A549 (cell line): Measurements from ENCODE around the gene TGFBR3L. TPM values are rescaled to one million over a fixed set of nuclear protein-coding genes. Genes with fewer than 3 reads are reported as not detected.
A peak's percentile ranks its signal among the peaks of the same experiment; 100 is the strongest.

Experiments used
- ATAC-seq, 2 experiments: fragments of 200-7000 bp in 1 of 2; fragments of >200 bp in 1 of 2; cut with Nextera tagmentation in 1 of 2; cut with Tn5 transposase in 1 of 2; 3 replicates each; pipeline versions ENCODE4 v1.8.0 to v1.9.1; 2018 to 2020; ENCODE audit warnings: mild to moderate bottlenecking in 1 of 2, moderate library complexity in 1 of 2
- CTCF ChIA-PET: fragments of 300-600 bp; sonication (Branson Sonifier 250); formaldehyde crosslinking; extraction: SDS; loops from one replicate; lab custom pipeline; 2021; ENCODE audit warnings: antibody characterized with exemption, inconsistent platforms; lab: Yijun Ruan, JAX
- POLR2A ChIA-PET: fragments of 350-600 bp; formaldehyde crosslinking; extraction: SDS; loops from one replicate; lab custom pipeline; 2021; ENCODE audit warnings: antibody characterized with exemption, inconsistent platforms; lab: Yijun Ruan, JAX
- DNase-seq, 2 experiments: peaks; one replicate each; pipeline versions ENCODE4 v3.0.0 to v3.0.0-alpha.2; 2011 to 2016; ENCODE audit warnings: low read depth in 1 of 2, low spot score in 1 of 2
- FAIRE-seq: peaks from 2 replicates; lab custom pipeline; 2011; peaks lifted over from hg19 to GRCh38; lab: Jason Lieb, UNC
- H3K27ac ChIP-seq, 2 experiments: fragments of >200 bp; sonication (Bioruptor Twin); formaldehyde crosslinking; 3 replicates each; pipeline ENCODE4 v1.5.1; 2016 to 2017
- H3K4me1 ChIP-seq: fragments of >200 bp; sonication (Bioruptor Twin); formaldehyde crosslinking; 3 replicates; pipeline ENCODE4 v1.6.1; 2016
- H3K4me2 ChIP-seq: fragments of >200 bp; sonication (Bioruptor Twin); formaldehyde crosslinking; 3 replicates; pipeline ENCODE4 v1.6.1; 2016
- H3K4me3 ChIP-seq: fragments of >200 bp; sonication (Bioruptor Twin); formaldehyde crosslinking; 3 replicates; pipeline ENCODE4 v1.5.1; 2016
- H3K9me3 ChIP-seq: fragments of >200 bp; sonication (Bioruptor Twin); formaldehyde crosslinking; 3 replicates; pipeline ENCODE4 v1.6.1; 2016
- ATOH8 ChIP-seq: fragments of 250-450 bp; sonication (Bioruptor Pico); IDR thresholded peaks from 2 replicates; pipeline ENCODE4 v1.5.0; 2020; ENCODE audit warnings: low read depth, mild to moderate bottlenecking, moderate library complexity
- BCL3 ChIP-seq: fragments of >200 bp; sonication (Bioruptor Twin); formaldehyde crosslinking; IDR thresholded peaks from 3 replicates; pipeline ENCODE4 v1.6.1; 2016
- CEBPB ChIP-seq, 2 experiments: fragments of >200 bp in 1 of 2; sonication (Bioruptor Twin) in 1 of 2; formaldehyde crosslinking in 1 of 2; IDR thresholded peaks; 2 replicates each; pipeline ENCODE4 v1.6.1; 2012 to 2016
- E2F6 ChIP-seq: IDR thresholded peaks from 2 replicates; pipeline ENCODE4 v1.6.1; 2012; ENCODE audit warnings: low read depth, borderline replicate concordance
- EP300 ChIP-seq, 2 experiments: fragments of >200 bp; sonication (Bioruptor Twin); formaldehyde crosslinking; IDR thresholded peaks; 2 replicates in 1 of 2; 3 replicates in 1 of 2; pipeline ENCODE4 v1.6.1; 2016 to 2017
- FOSB ChIP-seq: fragments of 250-450 bp; sonication (Bioruptor Pico); IDR thresholded peaks from 2 replicates; pipeline ENCODE4 v1.5.0; 2020; ENCODE audit warnings: mild to moderate bottlenecking, moderate library complexity
- FOSL2 ChIP-seq, 2 experiments: fragments of 450-650 bp in 1 of 2; fragments of >200 bp in 1 of 2; sonication (Bioruptor Twin) in 1 of 2; formaldehyde crosslinking; IDR thresholded peaks; 2 replicates each; pipeline versions ENCODE4 v1.5.0 to v1.6.1; 2016 to 2020; ENCODE audit warnings: mild to moderate bottlenecking in 1 of 2, moderate library complexity in 1 of 2
- FOXS1 ChIP-seq: fragments of 250-450 bp; sonication (Bioruptor Pico); IDR thresholded peaks from 2 replicates; pipeline ENCODE4 v1.5.0; 2020; ENCODE audit warnings: mild to moderate bottlenecking, moderate library complexity
- JUN ChIP-seq, 2 experiments: fragments of >200 bp; sonication (Bioruptor Twin); formaldehyde crosslinking; IDR thresholded peaks; 2 replicates in 1 of 2; 3 replicates in 1 of 2; pipeline ENCODE4 v1.6.1; 2016 to 2017
- KDM1A ChIP-seq: fragments of 200-600 bp; sonication (generic); IDR thresholded peaks from 2 replicates; pipeline ENCODE4 v1.6.1; 2016; ENCODE audit warnings: low read depth, mild to moderate bottlenecking
- KDM5A ChIP-seq: fragments of 200-600 bp; sonication (generic); IDR thresholded peaks from 2 replicates; pipeline ENCODE4 v1.6.1; 2016; ENCODE audit warnings: antibody characterized with exemption, mild to moderate bottlenecking
- MAFK ChIP-seq: fragments of 450-650 bp; IDR thresholded peaks from 2 replicates; pipeline ENCODE4 v1.6.1; 2014; ENCODE audit not compliant: partially characterized antibody
- MAX ChIP-seq: IDR thresholded peaks from 2 replicates; pipeline ENCODE4 v1.6.1; 2012
- NFE2L2 ChIP-seq: fragments of 150-350 bp; conservative IDR thresholded peaks from 2 replicates; pipeline ENCODE4 v1.6.1; 2014; ENCODE audit warnings: low read length
- NPAS2 ChIP-seq: fragments of 250-450 bp; sonication (Bioruptor Pico); IDR thresholded peaks from 2 replicates; pipeline ENCODE4 v1.8.0; 2022; ENCODE audit warnings: mild to moderate bottlenecking, moderate library complexity, borderline replicate concordance
- PHF8 ChIP-seq: fragments of 200-600 bp; sonication (generic); IDR thresholded peaks from 2 replicates; pipeline ENCODE4 v1.6.1; 2016; ENCODE audit warnings: low read depth, mild to moderate bottlenecking, antibody characterized with exemption, moderate library complexity, borderline replicate concordance
- POLR2A ChIP-seq: IDR thresholded peaks from 2 replicates; pipeline ENCODE4 v1.6.1; 2012; ENCODE audit warnings: mild to moderate bottlenecking, low read length
- POLR2AphosphoS2 ChIP-seq: conservative IDR thresholded peaks from 2 replicates; pipeline ENCODE4 v1.6.1; 2012; ENCODE audit warnings: low read length, improper control_type of control experiment, inconsistent platforms
- RAD21 ChIP-seq, 2 experiments: fragments of >200 bp in 1 of 2; sonication (Bioruptor Twin) in 1 of 2; formaldehyde crosslinking in 1 of 2; IDR thresholded peaks in 1 of 2; conservative IDR thresholded peaks in 1 of 2; 2 replicates in 1 of 2; 3 replicates in 1 of 2; pipeline ENCODE4 v1.6.1; 2012 to 2018; ENCODE audit warnings: inconsistent platforms in 1 of 2
- REST ChIP-seq: fragments of 200-600 bp; sonication (generic); IDR thresholded peaks from 2 replicates; pipeline ENCODE4 v1.6.1; 2016; ENCODE audit warnings: antibody characterized with exemption, mild to moderate bottlenecking, moderate library complexity
- SMC3 ChIP-seq: fragments of >200 bp; sonication (Bioruptor Twin); formaldehyde crosslinking; IDR thresholded peaks from 3 replicates; pipeline ENCODE4 v1.6.1; 2018; ENCODE audit warnings: inconsistent platforms
- TP53 ChIP-seq: fragments of 250-450 bp; sonication (Bioruptor Pico); IDR thresholded peaks from 2 replicates; pipeline ENCODE4 v1.5.0; 2021; ENCODE audit warnings: mild to moderate bottlenecking, moderate library complexity
- USF2 ChIP-seq: fragments of 450-650 bp; IDR thresholded peaks from 2 replicates; pipeline ENCODE4 v1.6.1; 2014; ENCODE audit warnings: antibody characterized with exemption
- ZC3H11A ChIP-seq: fragments of 450-650 bp; IDR thresholded peaks from 2 replicates; pipeline ENCODE4 v1.6.1; 2014; ENCODE audit warnings: antibody characterized with exemption, mild to moderate bottlenecking
- ZNF302 ChIP-seq: fragments of 250-450 bp; sonication (Bioruptor Pico); IDR thresholded peaks from 2 replicates; pipeline ENCODE4 v1.9.0; 2021; ENCODE audit warnings: inconsistent platforms, mild to moderate bottlenecking, moderate library complexity
- whole genome bisulfite sequencing: methylation state at CpG from one replicate; pipeline ENCODE4 v1.1.6; 2017; ENCODE audit errors: missing lambda C conversion rate; 5-methylcytosine and 5-hydroxymethylcytosine counted together
- polyA plus RNA-seq, 4 experiments: library from polyadenylated mRNA; depleted of rRNA in 3 of 4; stranded (reverse); fragments of >200 nt; fragmentation: RNase III in 1 of 4; extraction: RNeasy Plus Mini Kit Qiagen cat#74134 plus additional on column Dnase treatment in 1 of 4; gene quantifications; 2 replicates in 3 of 4; 3 replicates in 1 of 4; pipeline ENCODE4 v1.2.3, GENCODE V29; 2011 to 2017

The TGFBR3L gene
- polyA plus RNA-seq, 2 of the 4 experiments (the other 2 are of a cell fraction), result 0.21 to 1.2 TPM

- Histone ChIP-seq H3K4me3 (peak within 1 kb of the TSS; percentile 92), H3K4me2 (peak within 1 kb of the TSS; percentile 98), H3K27ac (peak within 1 kb of the TSS; percentile 99 to 100), H3K9me3 (no peaks in the 10 kb centered on the region; the same call in 2 of the 3 replicates), H3K4me1 (peaks cover 8% of the 10 kb centered on the region; the same call in 1 of the 3 replicates)
- ChIA-PET POLR2A (interaction anchor here (0.5 to 2.7 kb wide), 13 partner anchors 8 to 318 kb away, joined by 3 to 20 read pairs (median 4); partner anchors contain the start of genes ELAVL1 and SNAPC2), CTCF (interaction anchor here (0.5 to 7.3 kb wide), 37 partner anchors 8 to 1578 kb away, joined by 3 to 64 read pairs (median 5); partner anchors contain the start of genes ELAVL1, MAP2K7, PET100 and SNAPC2)
- TF ChIP-seq JUN (IDR thresholded peaks at IDR 0.05), result peak; percentile 59 to 85; a peak in 4 of 5 replicates
- no peak for TF ChIP-seq FOXS1 (CRISPR knock-in tag)
- no peak for TF ChIP-seq POLR2AphosphoS2
- TF ChIP-seq POLR2A, result peak; percentile 88
- TF ChIP-seq CEBPB (IDR thresholded peaks at IDR 0.05), result peak; percentile 76 to 92; a peak in 3 of 4 replicates
- no peak for TF ChIP-seq TP53 (CRISPR knock-in tag)
- TF ChIP-seq PHF8, result peak; percentile 89; the same call in 1 of the 2 replicates
- TF ChIP-seq BCL3, result 0 out of 3 replicates have a peak, but pooled peaks have one; percentile 33
- peak; percentile 75 for TF ChIP-seq E2F6
- TF ChIP-seq FOSL2 (IDR thresholded peaks at IDR 0.05), result no peak
- peak; percentile 63 for TF ChIP-seq FOSL2 (CRISPR knock-in tag; IDR thresholded peaks at IDR 0.05)
- peak; percentile 73 for TF ChIP-seq USF2
- TF ChIP-seq NPAS2, result peak; percentile 39; the same call in 1 of the 2 replicates
- peak; percentile 84 for TF ChIP-seq MAX
- peak; percentile 86 for TF ChIP-seq KDM5A
- 5% methylated on average over 16 of the region's 56 CpGs for WGBS
- peak; percentile 86 to 98 for DNase-seq
- ATAC-seq, result peak; percentile 98 to 99
- no peak for FAIRE-seq
These were observed 29.0 kb downstream of the TGFBR3L start, which contains the start of gene TIMM44 for GRCh38 chr19:7943444-7944176. TIMM44 (minus strand) TSS chr19:7943666; CDS start chr19:7943651, 15 bp downstream.

GRCh38 chr19:7944177-7944761, 29.6 kb downstream of the TGFBR3L start:
- peak overlapping the region; percentile 98 for H3K4me2 ChIP-seq
- ChIA-PET CTCF (interaction anchor here (0.6 to 7.3 kb wide), 40 partner anchors 9 to 1578 kb away, joined by 3 to 64 read pairs (median 4); partner anchors contain the start of genes ELAVL1, MAP2K7 and SNAPC2), POLR2A (interaction anchor here (0.6 to 2.7 kb wide), 11 partner anchors 9 to 309 kb away, joined by 3 to 20 read pairs (median 5); partner anchors contain the start of genes ELAVL1 and SNAPC2)
- WGBS, result 15% methylated on average over 15 of the region's 18 CpGs
- H3K27ac ChIP-seq, result peak overlapping the region; percentile 82 to 89
- H3K4me1 ChIP-seq, result peaks cover 8% of the 10 kb centered on the region; the same call in 1 of the 3 replicates
- no peaks in the 10 kb centered on the region; the same call in 2 of the 3 replicates for H3K9me3 ChIP-seq
- ATAC-seq (peak; percentile 79 to 84), FAIRE-seq (no peak), DNase-seq (peak; percentile 76 to 86)
- H3K4me3 ChIP-seq, result peak overlapping the region; percentile 72
- TF ChIP-seq ATOH8 (CRISPR knock-in tag) (no peak), MAFK (no peak), BCL3 (no peak), FOSB (no peak), SMC3 (peak; percentile 76), NFE2L2 (no peak), ZNF302 (CRISPR knock-in tag) (no peak), ZC3H11A (no peak), RAD21 (conservative IDR thresholded peaks at IDR 0.05 in 1 of 2, IDR thresholded peaks at IDR 0.05 in 1 of 2) (peak; percentile 69), KDM1A (no peak), NPAS2 (no peak), EP300 (IDR thresholded peaks at IDR 0.05) (no peak), REST (peak; percentile 25; the same call in 1 of the 2 replicates)
